Caki2 (cell line): ENCODE data around the gene SRGAP2C. TPM values are rescaled to one million over a fixed set of nuclear protein-coding genes. Genes with fewer than 3 reads are reported as not detected.
"Not testable (repeated sequence)": the region's sequence is repeated elsewhere in the genome, so short reads cannot be mapped to it uniquely, and the experiment has no call there.

Source experiments
- DNase-seq: peaks from one replicate; pipeline ENCODE4 v3.0.0-alpha.2; 2015; ENCODE audit warnings: low read depth
- in situ Hi-C: cut with HindIII; loops from 2 replicates; pipeline ENCODE4 v1.10.0; 2016; ENCODE audit warnings: low sequenced_read_pairs, low pct_unique_long_range_greater_than_20kb, mixed read lengths
- total RNA-seq: library from RNA; depleted of rRNA; stranded (reverse); fragments of >200 nt; shearing (Covaris generic); gene quantifications from 2 replicates; pipeline ENCODE4 v1.2.3, GENCODE V29; 2014; ENCODE audit warnings: low replicate concordance

SRGAP2C gene
- total RNA-seq, 1 experiment from 2014 or later = 8.6 TPM

- in situ Hi-C loops, DNase-seq: not testable (repeated sequence)
These were observed 114.9 kb downstream of the SRGAP2C start for GRCh38 chr1:121299514-121300149.

GRCh38 chr1:121301876-121302275, 117.1 kb downstream of the SRGAP2C start:
- DNase-seq, in situ Hi-C loops: not testable (repeated sequence)

- in situ Hi-C loops, DNase-seq: not testable (repeated sequence)
These were observed 123.0 kb downstream of the SRGAP2C start for GRCh38 chr1:121307759-121308158.

GRCh38 chr1:121315509-121315908, 130.7 kb downstream of the SRGAP2C start:
- in situ Hi-C loops, DNase-seq: not testable (repeated sequence)

GRCh38 chr1:121316081-121316480, 131.3 kb downstream of the SRGAP2C start:
- DNase-seq, in situ Hi-C loops: not testable (repeated sequence)

GRCh38 chr1:121317491-121318468, 133.0 kb downstream of the SRGAP2C start:
- in situ Hi-C loops = not testable (repeated sequence)

GRCh38 chr1:121318687-121319086, 133.9 kb downstream of the SRGAP2C start:
- DNase-seq, in situ Hi-C loops: not testable (repeated sequence)

More at GRCh38 chr1:121317491-121318468, 133.0 kb downstream of the SRGAP2C start:
- DNase-seq = not testable (repeated sequence)

GRCh38 chr1:121321660-121322059, 136.9 kb downstream of the SRGAP2C start:
- in situ Hi-C loops, DNase-seq: not testable (repeated sequence)

GRCh38 chr1:121324726-121325125, 140.0 kb downstream of the SRGAP2C start:
- in situ Hi-C loops = not testable (repeated sequence)

GRCh38 chr1:121332141-121332540, 147.4 kb downstream of the SRGAP2C start:
- in situ Hi-C loops, DNase-seq: not testable (repeated sequence)

More at GRCh38 chr1:121324726-121325125, 140.0 kb downstream of the SRGAP2C start:
- DNase-seq = not testable (repeated sequence)

GRCh38 chr1:121332599-121333562, 148.1 kb downstream of the SRGAP2C start:
- DNase-seq, in situ Hi-C loops: not testable (repeated sequence)

- in situ Hi-C loops, DNase-seq: not testable (repeated sequence)
These were observed 153.2 kb downstream of the SRGAP2C start for GRCh38 chr1:121337958-121338357.

- in situ Hi-C loops = not testable (repeated sequence)
These were observed 154.8 kb downstream of the SRGAP2C start for GRCh38 chr1:121339611-121340010.

GRCh38 chr1:121343311-121343906, 158.6 kb downstream of the SRGAP2C start:
- DNase-seq, in situ Hi-C loops: not testable (repeated sequence)

More at GRCh38 chr1:121339611-121340010, 154.8 kb downstream of the SRGAP2C start:
- not testable (repeated sequence) for DNase-seq

- in situ Hi-C loops, DNase-seq: not testable (repeated sequence)
These were observed 159.6 kb downstream of the SRGAP2C start for GRCh38 chr1:121344355-121344754.

GRCh38 chr1:121346654-121347053, 161.9 kb downstream of the SRGAP2C start:
- in situ Hi-C loops, DNase-seq: not testable (repeated sequence)

GRCh38 chr1:121347476-121347875, 162.7 kb downstream of the SRGAP2C start:
- in situ Hi-C loops, DNase-seq: not testable (repeated sequence)
